LNCAP (cell line): ENCODE measurements around the gene MYH14.

Experiments used
- CTCF ChIP-seq: fragments of 450-650 bp; IDR thresholded peaks from 2 replicates; pipeline ENCODE4 v1.5.1; 2017; ENCODE audit warnings: mild to moderate bottlenecking

The MYH14 gene

GRCh38 chr19:50264483-50265186 lies 61.2 kb downstream of the MYH14 start:
- TF ChIP-seq CTCF: no peak

- TF ChIP-seq CTCF: no peak
These were observed 62.6 kb downstream of the MYH14 start for GRCh38 chr19:50266041-50266440.

DNA sequence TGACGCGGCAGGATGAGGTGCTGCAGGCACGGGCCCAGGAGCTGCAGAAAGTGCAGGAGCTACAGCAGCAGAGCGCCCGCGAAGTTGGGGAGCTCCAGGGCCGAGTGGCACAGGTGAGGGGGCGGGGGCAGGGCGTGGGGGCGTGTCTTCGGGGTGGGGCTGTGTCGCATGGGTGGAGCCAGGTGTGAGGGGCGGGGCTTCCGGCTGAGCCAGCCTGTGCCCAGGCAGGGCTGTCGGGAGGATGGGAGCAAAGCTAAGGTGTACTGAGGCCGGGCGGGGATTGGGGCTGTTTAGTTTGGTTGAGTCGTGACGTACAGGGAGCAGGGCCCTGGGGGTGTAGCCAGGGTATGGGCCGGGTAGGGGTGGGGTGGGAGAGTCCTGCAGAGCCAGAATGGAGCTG lies 63.5 kb downstream of the MYH14 start:
- no peak for TF ChIP-seq CTCF

DNA sequence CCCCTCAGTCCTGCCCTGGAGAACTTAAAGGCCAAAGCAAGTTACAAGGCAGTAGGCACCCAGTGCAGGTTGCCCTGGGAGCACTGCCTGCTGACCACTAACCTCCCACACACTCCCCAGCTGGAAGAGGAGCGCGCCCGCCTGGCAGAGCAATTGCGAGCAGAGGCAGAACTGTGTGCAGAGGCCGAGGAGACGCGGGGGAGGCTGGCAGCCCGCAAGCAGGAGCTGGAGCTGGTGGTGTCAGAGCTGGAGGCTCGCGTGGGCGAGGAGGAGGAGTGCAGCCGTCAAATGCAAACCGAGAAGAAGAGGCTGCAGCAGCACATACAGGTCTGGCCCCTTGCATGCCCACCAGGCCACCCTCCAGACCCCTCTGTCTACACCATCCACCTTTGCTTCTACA lies 64.6 kb downstream of the MYH14 start:
- no peak for TF ChIP-seq CTCF

DNA sequence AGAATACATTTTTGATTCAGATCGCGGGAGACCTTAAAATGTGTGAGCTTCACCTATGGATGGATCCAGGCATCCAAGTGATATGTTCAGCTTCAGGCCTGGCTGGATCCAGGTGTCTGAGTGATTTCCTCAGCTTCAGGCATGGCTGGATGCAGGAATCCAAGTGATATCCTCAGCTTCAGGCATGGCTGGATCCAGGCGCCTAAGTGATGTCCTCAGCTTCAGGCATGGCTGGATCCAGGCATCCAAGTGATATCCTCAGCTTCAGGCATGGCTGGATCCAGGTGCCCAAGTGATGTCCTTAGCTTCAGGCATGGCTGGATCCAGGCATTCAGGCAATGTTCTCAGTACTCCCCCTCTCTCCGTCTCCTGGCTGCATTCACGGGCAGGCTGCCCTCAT lies 65.1 kb downstream of the MYH14 start:
- no peak for TF ChIP-seq CTCF

GRCh38 chr19:50269653-50270052 lies 66.2 kb downstream of the MYH14 start:
- TF ChIP-seq CTCF: no peak

DNA sequence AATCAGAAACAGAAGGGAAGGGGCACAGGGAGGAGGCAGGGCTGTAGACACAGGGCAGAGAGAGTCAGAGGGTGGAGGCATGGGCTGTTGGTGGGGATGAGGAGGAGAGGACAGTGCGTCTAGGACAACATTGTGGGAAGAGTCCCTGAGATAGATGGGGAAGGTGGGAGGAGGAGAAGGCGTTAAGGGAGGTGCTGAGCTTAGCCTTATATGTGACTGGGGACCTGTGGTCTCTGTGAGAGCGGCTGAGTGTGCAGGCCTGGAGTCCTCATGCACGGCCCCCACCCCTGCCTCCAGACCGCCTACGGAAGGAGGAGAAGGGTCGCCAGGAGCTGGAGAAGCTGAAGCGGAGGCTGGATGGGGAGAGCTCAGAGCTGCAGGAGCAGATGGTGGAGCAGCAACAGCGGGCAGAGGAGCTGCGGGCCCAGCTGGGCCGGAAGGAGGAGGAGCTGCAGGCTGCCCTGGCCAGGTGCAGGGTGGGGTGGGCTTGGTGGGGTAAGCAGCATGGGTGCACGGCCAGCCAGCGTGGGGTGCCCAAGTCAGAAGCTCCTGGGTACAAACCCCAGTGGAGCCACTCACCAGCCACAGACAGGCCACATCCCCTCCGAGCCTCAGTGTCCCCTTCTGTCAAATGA lies 69.0 kb downstream of the MYH14 start:
- no peak for TF ChIP-seq CTCF

DNA sequence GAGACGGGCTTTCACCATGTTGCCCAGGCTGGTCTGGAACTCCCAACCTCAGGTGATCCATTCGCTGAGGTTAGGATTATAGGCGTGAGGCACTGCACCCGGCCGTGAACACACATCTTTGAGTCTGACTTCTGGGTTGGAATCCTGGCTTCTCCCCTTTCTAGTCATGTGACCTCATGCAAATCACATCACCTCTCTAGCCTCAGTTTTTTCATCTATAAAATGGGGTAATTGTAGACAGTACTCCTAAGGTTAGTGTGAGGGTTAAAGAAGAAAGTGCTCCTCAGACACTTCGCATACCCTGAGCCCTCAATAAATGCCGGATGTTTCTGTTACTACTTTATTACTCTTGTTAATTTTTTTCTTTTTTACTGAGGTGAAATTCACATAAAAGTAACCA lies 70.4 kb downstream of the MYH14 start:
- TF ChIP-seq CTCF: no peak
